NB4 (cell line): Measurements from ENCODE around the gene TUBE1.

Experiments used
- CTCF ChIP-seq: IDR thresholded peaks from one replicate; pipeline ENCODE4 v1.5.1; 2012; ENCODE audit warnings: low read depth, low read length
- MAX ChIP-seq: IDR thresholded peaks from 2 replicates; pipeline ENCODE4 v1.6.1; 2011; ENCODE audit warnings: low read depth, low read length
- MYC ChIP-seq: IDR thresholded peaks from 2 replicates; pipeline ENCODE4 v1.6.1; 2011; ENCODE audit warnings: low read depth, low read length
- POLR2A ChIP-seq: IDR thresholded peaks from 2 replicates; pipeline ENCODE4 v1.6.1; 2011; ENCODE audit warnings: mild to moderate bottlenecking; ENCODE audit not compliant: insufficient read length; ENCODE audit errors: extremely low read depth

- TF ChIP-seq POLR2A (no peak), CTCF (no peak), MYC (no peak), MAX (no peak)
Measured at GRCh38 chr6:112026933-112027332, 60.3 kb downstream of the TUBE1 start.
